Measurements from ENCODE around the gene PTPRE.

Gene PTPRE

GRCh38 chr10:128047351-128047750, 140.4 kb downstream of the PTPRE start:
- DNase-seq (ENCODE audit: low read depth), result no peak

GRCh38 chr10:128047991-128048818, 141.3 kb downstream of the PTPRE start:
- DNase-seq (ENCODE audit: low read depth), result no peak

GRCh38 chr10:128048819-128049210, 141.9 kb downstream of the PTPRE start:
- DNase-seq (ENCODE audit: low read depth), result no peak

GRCh38 chr10:128049226-128050120, 142.6 kb downstream of the PTPRE start:
- no peak for DNase-seq (ENCODE audit: low read depth)

- DNase-seq (ENCODE audit: low read depth), result no peak
Measured at GRCh38 chr10:128050121-128050516, 143.2 kb downstream of the PTPRE start.

GRCh38 chr10:128050936-128051335, 144.0 kb downstream of the PTPRE start:
- no peak for DNase-seq (ENCODE audit: low read depth)

GRCh38 chr10:128051548-128051947, 144.6 kb downstream of the PTPRE start:
- no peak for DNase-seq (ENCODE audit: low read depth)

GRCh38 chr10:128052696-128053095, 145.8 kb downstream of the PTPRE start:
- DNase-seq (ENCODE audit: low read depth), result no peak

- DNase-seq (ENCODE audit: low read depth), result no peak
Measured at GRCh38 chr10:128053356-128053755, 146.5 kb downstream of the PTPRE start.

GRCh38 chr10:128054163-128054970, 147.5 kb downstream of the PTPRE start:
- no peak for DNase-seq (ENCODE audit: low read depth)

- no peak for DNase-seq (ENCODE audit: low read depth)
Measured at GRCh38 chr10:128055061-128055868, 148.4 kb downstream of the PTPRE start.

GRCh38 chr10:128056303-128057050, 149.6 kb downstream of the PTPRE start:
- no peak for DNase-seq (ENCODE audit: low read depth)

GRCh38 chr10:128058106-128058749, 151.3 kb downstream of the PTPRE start:
- DNase-seq (ENCODE audit: low read depth), result no peak

GRCh38 chr10:128058750-128059134, 151.8 kb downstream of the PTPRE start:
- no peak for DNase-seq (ENCODE audit: low read depth)

GRCh38 chr10:128059266-128059981, 152.5 kb downstream of the PTPRE start:
- no peak for DNase-seq (ENCODE audit: low read depth)

GRCh38 chr10:128059982-128060293, 153.0 kb downstream of the PTPRE start:
- DNase-seq (ENCODE audit: low read depth), result no peak

- no peak for DNase-seq (ENCODE audit: low read depth)
Measured at GRCh38 chr10:128060341-128061250, 153.7 kb downstream of the PTPRE start.
